Neural cell (in vitro differentiated cells): ENCODE measurements around the gene ANKRD31.

ENCODE experiments used
- CTCF ChIP-seq: fragments of 450-650 bp; IDR thresholded peaks from 2 replicates; pipeline ENCODE4 v1.5.1; 2014; ENCODE audit warnings: antibody characterized with exemption, mild to moderate bottlenecking, moderate library complexity; ENCODE audit not compliant: poor library complexity, severe bottlenecking
- EP300 ChIP-seq: fragments of 450-650 bp; conservative IDR thresholded peaks from 2 replicates; pipeline ENCODE4 v1.6.1; 2014; ENCODE audit warnings: antibody characterized with exemption, mild to moderate bottlenecking, moderate library complexity; ENCODE audit not compliant: poor library complexity, severe bottlenecking
- EZH2 ChIP-seq: fragments of 200-600, 300-800 bp; shearing (Covaris generic), sonication (generic); IDR thresholded peaks from 2 replicates; pipeline ENCODE4 v1.6.1; 2014; ENCODE audit warnings: antibody characterized with exemption, low read length, borderline replicate concordance, mild to moderate bottlenecking; ENCODE audit not compliant: insufficient read depth, poor library complexity, severe bottlenecking
- MXI1 ChIP-seq: fragments of 450-650 bp; conservative IDR thresholded peaks from 2 replicates; pipeline ENCODE4 v1.6.1; 2014; ENCODE audit warnings: antibody characterized with exemption, mild to moderate bottlenecking; ENCODE audit not compliant: poor library complexity, severe bottlenecking
- POLR2AphosphoS5 ChIP-seq: IDR thresholded peaks from 2 replicates; pipeline ENCODE4 v1.6.1; 2012
- RAD21 ChIP-seq: fragments of 450-650 bp; conservative IDR thresholded peaks from 2 replicates; pipeline ENCODE4 v1.6.1; 2014; ENCODE audit warnings: antibody characterized with exemption, mild to moderate bottlenecking, moderate library complexity
- REST ChIP-seq: IDR thresholded peaks from 2 replicates; pipeline ENCODE4 v1.6.1; 2012; ENCODE audit warnings: borderline replicate concordance
- TAF1 ChIP-seq: IDR thresholded peaks from 2 replicates; pipeline ENCODE4 v1.6.1; 2012; ENCODE audit warnings: low read depth

GRCh38 chr5:75245023-75245422 lies 8.3 kb upstream of the ANKRD31 start:
- TF ChIP-seq EZH2 (no peak), CTCF (no peak), EP300 (no peak), REST (no peak), MXI1 (no peak), RAD21 (no peak), POLR2AphosphoS5 (no peak), TAF1 (no peak)
